Uterus (tissue), 2 donors: ENCODE measurements around the gene MAP4K3.

Experiments used
- CTCF ChIP-seq, 4 experiments: fragments of 200-600 bp in 2 of 4; fragments of 450-650 bp in 2 of 4; sonication (generic) in 2 of 4; IDR thresholded peaks; one replicate each; pipeline ENCODE4 v1.5.1; 2016 to 2019; ENCODE audit warnings: antibody characterized with exemption in 4 of 4, mild to moderate bottlenecking in 2 of 4, moderate library complexity in 1 of 4
- POLR2A ChIP-seq, 2 donors: fragments of 450-650 bp; IDR thresholded peaks; one replicate each; pipeline ENCODE4 v1.6.1; 2016; ENCODE audit warnings: antibody characterized with exemption in 2 of 2, mild to moderate bottlenecking in 1 of 2, moderate library complexity in 1 of 2

- TF ChIP-seq CTCF (IDR thresholded peaks at IDR 0.05) (no peak), POLR2A (IDR thresholded peaks at IDR 0.05) (no peak)
These were observed 46.4 kb upstream of the MAP4K3 start for GRCh38 chr2:39483534-39483933.
